ENCODE results near the gene MAP3K14. TPM values are rescaled to one million over a fixed set of nuclear protein-coding genes. Genes with fewer than 3 reads are reported as not detected.

Gene MAP3K14
- total RNA-seq, 8 experiments from 2014 or later, result 1.4 to 5.0 (median 3.2) TPM

DNA sequence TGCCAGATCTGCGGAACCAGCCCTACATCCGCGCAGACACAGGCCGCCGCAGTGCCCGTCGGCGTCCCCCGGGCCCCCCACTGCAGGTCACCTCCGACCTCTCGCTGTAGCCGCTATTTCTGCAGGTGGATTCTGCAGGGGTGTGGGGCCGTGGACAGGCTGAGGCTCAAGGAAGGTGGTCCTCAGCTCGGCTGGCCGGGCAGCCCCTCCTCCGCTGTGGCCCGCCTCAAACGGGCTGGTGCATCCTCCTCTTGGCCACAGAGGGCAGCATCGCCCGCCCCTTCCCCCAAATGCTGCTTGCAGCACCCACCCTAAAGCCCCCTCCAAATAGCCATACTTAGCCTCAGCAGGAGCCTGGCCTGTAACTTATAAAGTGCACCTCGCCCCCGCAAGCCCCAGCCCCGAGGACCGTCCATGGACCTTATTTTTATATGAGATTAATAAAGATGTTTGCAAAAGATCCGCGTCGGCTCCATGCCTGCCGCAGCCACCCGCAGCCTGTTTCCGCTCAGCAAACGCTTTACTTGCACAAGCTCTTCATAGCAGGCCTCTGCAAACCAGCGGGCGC lies 69.9 kb downstream of the MAP3K14 start:
- peak in 7 of 8 experiments; percentile 27 to 54 (median 37) for ATAC-seq (replicated peaks in 6 of 8)

DNA sequence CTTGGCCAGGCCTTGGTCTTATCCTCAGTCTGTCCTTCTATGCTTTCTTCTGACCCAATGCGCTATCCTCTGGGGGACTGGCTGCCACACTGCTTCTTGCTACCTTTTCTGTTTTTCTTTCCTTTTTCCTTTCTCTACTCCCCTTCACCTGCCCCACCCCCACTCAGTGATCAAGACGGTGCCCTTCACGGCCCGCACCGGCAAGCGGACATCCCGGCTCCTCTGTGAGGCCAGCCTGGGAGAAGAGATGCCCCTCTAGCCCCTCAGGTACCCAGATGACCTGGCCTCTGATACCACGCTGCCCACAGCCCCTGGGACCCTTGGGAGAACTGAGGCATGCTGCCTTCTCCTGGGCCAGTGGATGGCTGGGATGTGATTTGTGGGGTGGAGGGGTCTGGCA lies 70.5 kb downstream of the MAP3K14 start:
- H3K27ac ChIP-seq, result peak overlapping the region in 1 of 2 donors; percentile 49
- no peak for ATAC-seq (replicated peaks in 6 of 8)
- in situ Hi-C loops (cut with MboI; ENCODE audit: low pct_unique_long_range_greater_than_20kb in 2 of 9, low sequenced_read_pairs in 9 of 9, unreplicated experiment in 9 of 9), result no loop called here
- H3K4me3 ChIP-seq, result peak overlapping the region in 3 of 5 donors; percentile 46 to 64 (median 52)
- WGBS, 10 experiments, result 28 to 100% (median 30%) methylated on average over 1 to 5 of the region's 8 CpGs; no CpG with 5 or more reads in 7 of the 10 experiments
- H3K4me1 ChIP-seq (replicated peaks in 1 of 2), result peaks cover 0 to 8% of the 10 kb centered on the region in 2 donors

More for the DNA sequence above, 69.9 kb downstream of the MAP3K14 start:
- Histone ChIP-seq H3K4me3 (peak overlapping the region; percentile 28 to 64 (median 46)), H3K27ac (peak overlapping the region in 1 of 2 donors; percentile 49), H3K4me1 (replicated peaks in 1 of 2) (peaks cover 0 to 6% of the 10 kb centered on the region in 2 donors)
- in situ Hi-C loops (cut with MboI; ENCODE audit: low pct_unique_long_range_greater_than_20kb in 2 of 9, low sequenced_read_pairs in 9 of 9, unreplicated experiment in 9 of 9), result no loop called here
- 0 to 7% methylated on average over 3 of the region's 33 CpGs; no CpG with 5 or more reads in 8 of the 10 experiments for WGBS, 10 experiments

DNA sequence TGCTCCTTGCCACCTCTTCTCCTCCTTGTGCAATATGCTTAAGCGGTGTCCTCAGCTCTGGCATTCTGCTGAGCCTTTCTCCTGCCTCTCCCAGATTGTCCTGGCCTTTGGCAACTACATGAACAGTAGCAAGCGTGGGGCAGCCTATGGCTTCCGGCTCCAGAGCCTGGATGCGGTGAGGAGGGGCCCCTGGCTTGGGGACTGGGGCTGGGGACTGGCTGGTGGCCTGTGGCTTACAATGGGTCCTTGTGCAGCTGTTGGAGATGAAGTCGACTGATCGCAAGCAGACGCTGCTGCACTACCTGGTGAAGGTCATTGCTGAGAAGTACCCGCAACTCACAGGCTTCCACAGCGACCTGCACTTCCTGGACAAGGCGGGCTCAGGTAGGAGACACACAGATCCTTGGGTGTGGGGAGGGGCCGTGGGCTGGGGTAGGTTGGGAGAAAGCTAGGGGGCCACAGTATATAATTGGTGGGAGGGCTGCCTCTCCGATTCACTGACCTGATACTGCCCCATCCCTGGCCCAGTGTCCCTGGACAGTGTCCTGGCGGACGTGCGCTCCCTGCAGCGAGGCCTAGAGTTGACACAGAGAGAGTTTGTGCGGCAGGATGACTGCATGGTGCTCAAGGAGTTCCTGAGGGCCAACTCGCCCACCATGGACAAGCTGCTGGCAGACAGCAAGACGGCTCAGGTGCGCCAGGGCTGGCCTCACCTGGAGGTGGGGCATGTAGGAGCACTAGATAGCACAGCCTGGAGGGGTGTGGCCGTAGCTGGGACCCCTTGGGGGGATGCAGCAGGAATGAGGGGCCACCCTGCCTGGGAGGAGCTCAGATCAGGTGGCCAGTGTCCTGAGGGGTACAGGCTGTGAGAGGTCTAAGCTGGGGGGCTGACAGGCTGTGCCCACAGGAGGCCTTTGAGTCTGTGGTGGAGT lies 71.8 kb downstream of the MAP3K14 start:
- Histone ChIP-seq H3K4me1 (replicated peaks in 1 of 2) (peaks cover 10 to 17% of the 10 kb centered on the region in 2 donors), H3K27ac (no peak overlapping the region), H3K4me3 (no peak overlapping the region)
- in situ Hi-C loops (cut with MboI; ENCODE audit: low pct_unique_long_range_greater_than_20kb in 2 of 9, low sequenced_read_pairs in 9 of 9, unreplicated experiment in 9 of 9), result no loop called here
- ATAC-seq (replicated peaks in 6 of 8), result no peak
- 73 to 100% methylated on average over 2 to 3 of the region's 21 CpGs; no CpG with 5 or more reads in 8 of the 10 experiments for WGBS, 10 experiments

DNA sequence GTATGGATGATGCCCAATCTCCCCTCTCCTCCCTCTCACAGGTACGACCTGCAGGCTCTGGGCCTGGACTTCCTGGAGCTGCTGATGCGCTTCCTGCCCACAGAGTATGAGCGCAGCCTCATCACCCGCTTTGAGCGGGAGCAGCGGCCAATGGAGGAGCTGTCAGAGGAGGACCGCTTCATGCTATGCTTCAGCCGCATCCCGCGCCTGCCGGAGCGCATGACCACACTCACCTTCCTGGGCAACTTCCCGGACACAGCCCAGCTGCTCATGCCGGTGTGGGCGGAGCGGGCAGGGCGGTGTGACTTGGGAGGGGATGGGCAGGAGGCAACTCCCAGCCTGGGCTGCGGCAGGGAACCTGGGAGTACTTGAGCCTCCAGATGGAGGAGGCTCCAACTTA lies 73.1 kb downstream of the MAP3K14 start:
- in situ Hi-C loops (cut with MboI; ENCODE audit: low pct_unique_long_range_greater_than_20kb in 2 of 9, low sequenced_read_pairs in 9 of 9, unreplicated experiment in 9 of 9), result no loop called here
- ATAC-seq (replicated peaks in 6 of 8), result no peak
- Histone ChIP-seq H3K4me1 (replicated peaks in 1 of 2) (peaks cover 10 to 17% of the 10 kb centered on the region in 2 donors), H3K4me3 (no peak overlapping the region), H3K27ac (no peak overlapping the region)
- WGBS, 10 experiments, result 63 to 100% (median 84%) methylated on average over 1 to 8 of the region's 18 CpGs; no CpG with 5 or more reads in 4 of the 10 experiments

DNA sequence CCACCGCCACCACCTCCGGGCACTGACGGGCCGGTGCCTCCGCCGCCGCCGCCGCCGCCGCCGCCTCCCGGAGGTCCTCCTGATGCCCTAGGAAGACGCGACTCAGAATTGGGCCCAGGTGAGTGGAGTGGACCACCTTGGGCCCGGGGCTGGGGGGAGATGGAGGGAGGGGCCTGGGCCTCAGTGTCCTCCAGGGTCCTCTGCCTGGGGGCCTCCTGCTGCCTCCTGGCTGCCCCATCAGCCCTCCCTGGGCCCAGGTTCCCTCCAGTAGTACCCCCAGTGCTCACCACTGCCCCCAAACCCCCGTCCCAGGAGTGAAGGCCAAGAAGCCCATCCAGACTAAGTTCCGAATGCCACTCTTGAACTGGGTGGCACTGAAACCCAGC lies 74.8 kb downstream of the MAP3K14 start:
- in situ Hi-C loops (cut with MboI; ENCODE audit: low pct_unique_long_range_greater_than_20kb in 2 of 9, low sequenced_read_pairs in 9 of 9, unreplicated experiment in 9 of 9), result no loop called here

GRCh38 chr17:45241328-45242028 lies 75.3 kb downstream of the MAP3K14 start:
- in situ Hi-C loops (cut with MboI; ENCODE audit: low pct_unique_long_range_greater_than_20kb in 2 of 9, low sequenced_read_pairs in 9 of 9, unreplicated experiment in 9 of 9), result no loop called here
- peaks cover 10 to 13% of the 10 kb centered on the region in 2 donors for H3K4me1 ChIP-seq (replicated peaks in 1 of 2)
- peak in 5 of 8 experiments; percentile 79 to 87 (median 83) for ATAC-seq (replicated peaks in 6 of 8)
- 0 to 80% (median 18%) methylated on average over 2 to 6 of the region's 62 CpGs; no CpG with 5 or more reads in 5 of the 10 experiments for WGBS, 10 experiments
- H3K27ac ChIP-seq, result no peak overlapping the region
- H3K4me3 ChIP-seq, result peak overlapping the region; percentile 36 to 65 (median 44)

More for the DNA sequence above, 74.8 kb downstream of the MAP3K14 start:
- Histone ChIP-seq H3K4me3 (peak overlapping the region in 4 of 5 donors; percentile 42 to 65 (median 50)), H3K4me1 (replicated peaks in 1 of 2) (peaks cover 10 to 17% of the 10 kb centered on the region in 2 donors), H3K27ac (no peak overlapping the region)
- peak in 1 of 8 experiments; percentile 1 for ATAC-seq (replicated peaks in 6 of 8)
- no CpG with 5 or more reads among the region's 18 CpGs for WGBS, 10 experiments

DNA sequence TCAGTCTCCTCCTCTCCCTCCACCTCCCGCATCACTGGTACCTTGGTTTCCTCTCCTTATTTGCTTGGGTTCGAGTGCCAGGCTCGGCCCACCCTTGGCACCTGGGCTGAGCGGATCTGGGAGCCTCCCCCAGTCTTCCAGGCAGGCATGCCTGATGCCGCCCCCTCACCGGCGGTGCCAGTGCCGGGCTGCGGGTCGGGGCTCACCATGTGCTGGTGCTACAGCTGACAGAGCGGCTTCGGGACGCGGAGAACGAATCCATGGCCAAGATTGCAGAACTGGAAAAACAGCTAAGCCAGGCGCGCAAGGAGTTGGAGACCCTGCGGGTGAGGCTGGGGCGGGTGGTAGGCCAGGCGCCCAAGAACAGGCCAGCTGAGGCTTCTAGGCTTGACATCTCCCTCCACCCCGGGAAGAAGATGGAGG lies 75.9 kb downstream of the MAP3K14 start:
- Histone ChIP-seq H3K4me3 (peak overlapping the region; percentile 36 to 65 (median 44)), H3K4me1 (replicated peaks in 1 of 2) (peaks cover 10 to 11% of the 10 kb centered on the region in 2 donors), H3K27ac (no peak overlapping the region)
- WGBS, 10 experiments, result 21 to 90% (median 52%) methylated on average over 4 to 8 of the region's 21 CpGs; no CpG with 5 or more reads in 6 of the 10 experiments
- peak in 2 of 8 experiments; percentile 13 to 18 for ATAC-seq (replicated peaks in 6 of 8)
- in situ Hi-C loops (cut with MboI; ENCODE audit: low pct_unique_long_range_greater_than_20kb in 2 of 9, low sequenced_read_pairs in 9 of 9, unreplicated experiment in 9 of 9), result no loop called here

DNA sequence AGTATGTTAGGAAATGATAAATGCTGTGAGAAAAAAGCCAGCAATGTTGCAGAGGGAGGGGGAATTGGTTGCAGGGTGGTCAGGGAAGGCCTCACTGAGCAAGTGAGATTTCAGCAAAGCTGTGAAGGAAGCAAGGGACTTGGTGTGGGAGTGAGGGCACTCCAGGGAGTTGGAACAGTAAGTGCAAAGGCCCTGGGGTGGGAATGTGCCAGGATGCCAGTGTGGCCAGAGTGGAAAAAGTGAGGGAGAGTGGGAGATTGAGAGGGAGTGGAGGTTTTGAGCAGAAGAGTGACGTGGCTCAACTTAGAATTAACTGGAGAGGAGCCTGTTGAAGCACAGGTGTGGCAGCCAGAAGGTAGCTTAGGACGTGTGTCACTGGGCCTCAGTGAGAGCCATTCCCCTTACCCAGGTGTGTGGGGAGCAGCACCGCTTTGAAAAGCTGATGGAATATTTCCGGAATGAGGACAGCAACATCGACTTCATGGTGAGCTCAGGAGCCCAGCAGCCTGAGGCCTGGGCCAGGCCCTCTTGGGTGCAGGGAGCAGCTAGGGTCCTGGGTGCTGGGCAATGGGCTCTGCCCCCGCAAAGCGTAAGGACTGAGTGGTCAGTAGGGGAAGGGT lies 78.6 kb downstream of the MAP3K14 start:
- no peak for ATAC-seq (replicated peaks in 6 of 8)
- 20 to 100% (median 43%) methylated on average over 1 to 5 of the region's 7 CpGs; no CpG with 5 or more reads in 4 of the 10 experiments for WGBS, 10 experiments
- in situ Hi-C loops (cut with MboI; ENCODE audit: low pct_unique_long_range_greater_than_20kb in 2 of 9, low sequenced_read_pairs in 9 of 9, unreplicated experiment in 9 of 9), result no loop called here

DNA sequence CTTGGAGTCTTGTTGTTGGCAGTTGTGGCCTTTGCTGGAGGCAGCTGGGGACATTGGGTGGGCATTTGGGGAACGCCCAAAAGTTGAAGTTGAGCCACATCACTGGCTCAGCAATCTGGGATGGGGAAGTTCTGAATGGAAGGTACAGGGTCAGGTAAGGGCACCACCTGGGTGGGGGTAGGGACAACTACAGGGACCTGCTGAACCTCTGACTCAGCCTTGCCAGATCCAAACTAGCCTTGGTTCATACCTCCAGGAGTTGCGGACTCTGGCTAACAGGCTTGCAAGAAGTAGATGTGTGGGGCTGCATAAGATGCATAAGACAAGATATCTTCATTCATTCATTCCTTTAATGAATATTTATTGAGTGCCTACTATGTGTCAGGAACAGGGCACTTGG lies 79.1 kb downstream of the MAP3K14 start:
- Histone ChIP-seq H3K4me1 (replicated peaks in 1 of 2) (peaks cover 10 to 11% of the 10 kb centered on the region in 2 donors), H3K27ac (no peak overlapping the region), H3K4me3 (no peak overlapping the region)
- no peak for ATAC-seq (replicated peaks in 6 of 8)
- in situ Hi-C loops (cut with MboI; ENCODE audit: low pct_unique_long_range_greater_than_20kb in 2 of 9, low sequenced_read_pairs in 9 of 9, unreplicated experiment in 9 of 9), result no loop called here
- 83 to 100% (median 92%) methylated on average over 1 of the region's 2 CpGs; no CpG with 5 or more reads in 6 of the 10 experiments for WGBS, 10 experiments

More for the DNA sequence above, 78.6 kb downstream of the MAP3K14 start:
- Histone ChIP-seq H3K27ac (no peak overlapping the region), H3K4me3 (no peak overlapping the region), H3K4me1 (replicated peaks in 1 of 2) (peaks cover 10 to 11% of the 10 kb centered on the region in 2 donors)

DNA sequence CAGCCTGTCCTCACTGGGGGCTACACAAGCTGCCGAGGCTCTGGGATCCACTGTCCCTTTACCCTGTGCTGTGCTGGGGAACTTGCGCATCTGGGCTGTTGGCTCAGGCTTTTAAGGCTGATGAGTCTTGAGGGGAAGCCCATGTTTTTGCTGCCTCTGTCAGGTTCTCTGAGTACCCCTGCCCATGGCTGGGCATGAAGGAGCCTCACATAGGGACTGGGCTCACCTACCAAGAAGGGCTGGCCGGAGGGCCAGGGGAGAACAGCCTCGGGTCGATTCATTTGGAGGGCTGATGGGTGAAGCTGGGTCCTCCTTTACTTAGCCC lies 80.6 kb downstream of the MAP3K14 start:
- ATAC-seq (replicated peaks in 6 of 8), result no peak
- in situ Hi-C loops (cut with MboI; ENCODE audit: low pct_unique_long_range_greater_than_20kb in 2 of 9, low sequenced_read_pairs in 9 of 9, unreplicated experiment in 9 of 9), result no loop called here
- no peak overlapping the region for H3K4me3 ChIP-seq
- 20 to 88% (median 55%) methylated on average over 1 to 3 of the region's 5 CpGs; no CpG with 5 or more reads in 4 of the 10 experiments for WGBS, 10 experiments
- peaks cover 11 to 13% of the 10 kb centered on the region in 2 donors for H3K4me1 ChIP-seq (replicated peaks in 1 of 2)
- H3K27ac ChIP-seq, result no peak overlapping the region

DNA sequence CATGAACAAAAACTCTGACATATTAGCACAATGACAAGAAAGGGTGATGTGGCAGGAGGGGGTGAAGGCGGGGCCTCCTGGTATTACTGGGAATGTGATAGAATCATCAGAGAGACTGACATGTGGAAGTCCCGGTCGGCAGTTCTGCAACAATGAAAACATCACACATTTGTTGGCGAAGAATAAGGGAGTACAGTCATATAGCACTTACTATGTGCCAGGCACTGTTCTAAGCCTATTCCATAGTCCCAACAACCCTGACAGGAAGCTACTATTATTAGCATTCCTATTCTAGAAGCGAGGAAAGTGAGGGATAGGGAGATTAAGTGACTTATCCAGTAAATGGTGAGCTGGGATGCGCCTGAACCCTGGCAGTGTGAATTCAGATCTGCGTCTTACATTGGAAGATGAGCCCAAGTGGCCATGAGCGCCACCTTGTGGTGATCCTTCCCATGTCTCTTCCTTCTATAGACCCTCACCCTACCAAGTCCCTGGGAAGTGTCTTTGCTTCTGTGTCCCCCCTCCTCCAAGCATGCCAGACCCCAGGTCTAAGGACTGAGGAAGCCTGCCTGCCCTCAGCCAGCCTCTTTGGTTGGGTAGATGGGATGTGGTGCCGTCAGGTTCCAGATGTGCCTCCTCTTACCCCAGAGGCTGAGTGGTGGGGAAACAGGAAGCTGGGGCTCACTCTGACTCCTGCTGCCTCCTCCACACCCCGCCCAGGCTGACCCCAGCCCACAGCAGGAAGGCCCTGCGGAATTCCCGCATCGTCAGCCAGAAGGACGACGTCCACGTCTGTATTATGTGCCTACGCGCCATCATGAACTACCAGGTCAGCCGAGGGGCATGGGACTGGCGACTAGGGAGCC lies 81.2 kb downstream of the MAP3K14 start:
- 0 to 86% (median 30%) methylated on average over 1 to 6 of the region's 20 CpGs; no CpG with 5 or more reads in 5 of the 10 experiments for WGBS, 10 experiments
- H3K27ac ChIP-seq, result no peak overlapping the region
- peaks cover 10 to 13% of the 10 kb centered on the region in 2 donors for H3K4me1 ChIP-seq (replicated peaks in 1 of 2)
- in situ Hi-C loops (cut with MboI; ENCODE audit: low pct_unique_long_range_greater_than_20kb in 2 of 9, low sequenced_read_pairs in 9 of 9, unreplicated experiment in 9 of 9), result no loop called here
- ATAC-seq (replicated peaks in 6 of 8), result peak; percentile 34 to 88 (median 46)
- H3K4me3 ChIP-seq, result no peak overlapping the region

All from motor neuron (in vitro differentiated cells).